GM12892 (cell line): ENCODE results near the gene THAP2.

Experiments
- POLR2A ChIP-seq: IDR thresholded peaks from 2 replicates; pipeline ENCODE4 v1.6.1; 2011; ENCODE audit warnings: low read depth, low read length, control low read depth
- TAF1 ChIP-seq: IDR thresholded peaks from 2 replicates; pipeline ENCODE4 v1.6.1; 2011; ENCODE audit warnings: low read depth, mild to moderate bottlenecking, control low read depth, low read length, borderline replicate concordance

DNA sequence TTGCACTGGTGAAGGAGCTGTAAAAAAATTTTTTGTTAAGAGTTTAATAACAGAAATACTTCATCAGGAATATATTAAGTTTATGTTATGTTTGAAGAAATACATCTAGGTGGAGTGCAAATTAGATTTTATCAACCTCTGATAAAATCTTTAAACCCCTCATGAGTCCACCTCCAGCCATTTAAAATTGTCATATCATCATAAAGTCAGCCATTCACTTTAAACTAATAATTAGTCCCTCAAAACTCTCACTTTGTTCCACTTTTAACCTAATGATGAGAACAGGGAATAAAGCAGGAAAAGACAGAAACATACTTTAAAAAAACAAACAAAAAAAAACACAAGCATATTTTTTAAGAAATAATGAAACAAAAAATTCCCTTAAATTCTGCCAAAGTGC, 25.6 kb upstream of the THAP2 start:
- TF ChIP-seq TAF1 (no peak), POLR2A (no peak)
